Common myeloid progenitor, CD34-positive (primary cell): ENCODE data around the gene RASGEF1C.
"Not testable (repeated sequence)": the region's sequence is repeated elsewhere in the genome, so short reads cannot be mapped to it uniquely, and the experiment has no call there.

ENCODE experiments used
- CTCF ChIA-PET: fragments of 350-600 bp; sonication (Branson Sonifier 250); formaldehyde crosslinking; loops from one replicate; lab custom pipeline; 2021; ENCODE audit warnings: antibody characterized with exemption; lab: Charles Lee
- POLR2A ChIA-PET: fragments of 350-600 bp; sonication (Branson Sonifier 250); formaldehyde crosslinking; loops from one replicate; lab custom pipeline; 2021; ENCODE audit warnings: antibody characterized with exemption; lab: Charles Lee
- DNase-seq, 3 donors: peaks; one replicate each; pipeline versions ENCODE4 v3.0.0 to v3.0.0-alpha.2; 2013
- H3K27ac ChIP-seq, 2 experiments: 1 replicate in 1 of 2; 2 replicates in 1 of 2; pipeline ENCODE4 v1.7.0; 2013; ENCODE audit warnings: inconsistent platforms in 2 of 2, low read length in 2 of 2, mild to moderate bottlenecking in 2 of 2, low read depth in 1 of 2, moderate library complexity in 1 of 2; ENCODE audit not compliant: severe bottlenecking in 2 of 2, insufficient read depth in 1 of 2, poor library complexity in 1 of 2
- H3K27me3 ChIP-seq, 5 experiments: replicated peaks in 2 of 5; 1 replicate in 3 of 5; 2 replicates in 2 of 5; pipeline versions ENCODE4 v1.6.1 to v1.7.0; 2013; ENCODE audit warnings: low read length in 4 of 5, mild to moderate bottlenecking in 2 of 5, moderate library complexity in 2 of 5, inconsistent platforms in 1 of 5; ENCODE audit not compliant: insufficient read depth in 5 of 5, control insufficient read depth in 4 of 5
- H3K36me3 ChIP-seq, 4 experiments: 1 replicate in 2 of 4; 2 replicates in 2 of 4; pipeline versions ENCODE4 v1.6.1 to v1.7.0; 2013; ENCODE audit warnings: low read length in 3 of 4, control low read depth in 1 of 4, mild to moderate bottlenecking in 1 of 4; ENCODE audit not compliant: control insufficient read depth in 4 of 4, insufficient read depth in 4 of 4
- H3K4me1 ChIP-seq, 4 experiments: 1 replicate in 3 of 4; 2 replicates in 1 of 4; pipeline versions ENCODE4 v1.6.1 to v1.7.1; 2013; ENCODE audit warnings: low read length in 3 of 4, mild to moderate bottlenecking in 3 of 4, control low read depth in 1 of 4, inconsistent platforms in 1 of 4, moderate library complexity in 1 of 4; ENCODE audit not compliant: control insufficient read depth in 4 of 4, insufficient read depth in 4 of 4; ENCODE audit errors: control extremely low read depth in 1 of 4
- H3K4me3 ChIP-seq, 7 experiments: 1 replicate in 4 of 7; 2 replicates in 3 of 7; pipeline versions ENCODE4 v1.5.1 to v1.7.0; 2013; ENCODE audit warnings: mild to moderate bottlenecking in 7 of 7, low read length in 6 of 7, moderate library complexity in 6 of 7, inconsistent platforms in 2 of 7, low read depth in 2 of 7, control low read depth in 1 of 7; ENCODE audit not compliant: insufficient read depth in 4 of 7, control insufficient read depth in 1 of 7; ENCODE audit errors: extremely low read depth in 1 of 7
- H3K9me3 ChIP-seq, 5 experiments: 1 replicate in 4 of 5; 2 replicates in 1 of 5; pipeline versions ENCODE4 v1.6.1 to v1.7.1; 2013; ENCODE audit warnings: low read length in 4 of 5, mild to moderate bottlenecking in 2 of 5, inconsistent platforms in 1 of 5, low read depth in 1 of 5, moderate library complexity in 1 of 5; ENCODE audit not compliant: control insufficient read depth in 4 of 5, insufficient read depth in 2 of 5; ENCODE audit errors: control extremely low read depth in 1 of 5
- WGBS: methylation state at CpG from one replicate; pipeline ENCODE4 v1.1.5; 2013; ENCODE audit not compliant: insufficient coverage; 5-methylcytosine and 5-hydroxymethylcytosine counted together

The RASGEF1C gene

DNA sequence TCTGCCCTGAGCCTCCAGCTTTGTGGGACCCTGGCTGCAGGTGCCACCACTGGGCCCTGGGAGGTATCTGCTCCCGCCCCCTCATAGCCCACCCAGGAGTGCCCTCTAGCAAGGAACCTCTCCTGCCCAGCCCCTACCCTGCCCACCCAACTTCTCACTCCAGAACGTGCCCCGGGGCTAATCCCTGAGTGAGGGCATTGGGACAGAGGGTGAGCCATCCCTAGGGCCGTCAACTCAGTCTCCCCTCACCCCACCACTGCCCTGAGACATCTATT is 2.7 kb upstream of the RASGEF1C start:
- no peak for DNase-seq
- Histone ChIP-seq H3K36me3 (no peaks in the 10 kb centered on the region), H3K27me3 (peaks cover 0 to 20% (median 9%) of the 10 kb centered on the region in 5 experiments), H3K27ac (no peak overlapping the region), H3K9me3 (peaks cover 0 to 15% (median 3%) of the 10 kb centered on the region in 5 experiments), H3K4me3 (no peak overlapping the region), H3K4me1 (peaks cover 0 to 23% (median 11%) of the 10 kb centered on the region in 4 experiments)
- WGBS = no CpG with 5 or more reads among the region's 4 CpGs
- ChIA-PET CTCF (interaction anchor here (2.4 kb wide), 1 partner anchor 86 kb away, joined by 12 read pairs; no protein-coding TSS in a partner anchor), POLR2A (no interaction called here)

DNA sequence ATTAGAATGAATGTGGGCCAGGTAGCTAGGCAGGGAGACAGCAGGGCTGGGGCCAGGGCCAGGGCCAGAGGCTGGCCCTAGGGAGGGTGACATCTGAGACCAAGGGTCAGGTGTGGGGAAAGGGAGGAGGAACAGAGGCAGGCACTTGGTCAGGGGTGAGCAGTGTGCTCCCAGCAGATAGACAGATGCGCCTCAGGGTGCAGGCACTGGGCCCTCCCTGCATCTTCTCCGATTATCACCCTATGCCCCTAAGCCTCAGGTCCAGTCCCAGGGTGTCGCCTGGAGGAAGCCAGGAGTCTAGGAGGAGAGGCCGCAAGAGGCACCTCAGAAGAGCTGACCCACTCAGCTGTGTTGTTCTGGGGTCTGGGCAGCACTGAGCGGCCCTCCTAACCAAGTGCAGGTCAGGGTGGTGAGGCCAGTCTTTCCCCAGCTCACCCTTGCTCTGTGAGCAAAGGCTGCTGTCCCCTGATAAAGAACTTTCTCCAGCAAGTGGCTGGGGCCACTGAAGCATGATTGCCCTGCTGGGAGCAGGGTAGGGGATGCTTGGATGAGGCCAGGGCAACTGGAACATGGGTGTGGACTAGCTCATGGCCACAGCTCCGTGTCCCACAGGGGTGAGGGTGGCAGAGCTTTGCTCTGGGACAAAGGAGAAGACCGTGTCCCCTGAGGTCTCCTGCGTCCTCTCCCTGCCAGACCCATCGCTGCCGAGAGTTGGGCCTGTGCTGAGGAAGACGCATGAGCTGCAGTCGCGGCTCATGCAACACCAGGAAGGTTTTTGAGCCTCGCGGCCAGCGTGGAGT is 2.1 kb upstream of the RASGEF1C start:
- Histone ChIP-seq H3K36me3 (no peaks in the 10 kb centered on the region), H3K4me1 (peaks cover 0 to 23% (median 11%) of the 10 kb centered on the region in 4 experiments), H3K27ac (no peak overlapping the region), H3K27me3 (peaks cover 0 to 22% (median 9%) of the 10 kb centered on the region in 5 experiments), H3K4me3 (no peak overlapping the region), H3K9me3 (peaks cover 0 to 11% (median 3%) of the 10 kb centered on the region in 5 experiments)
- POLR2A ChIA-PET = no interaction called here
- CTCF ChIA-PET = interaction anchor here (1.2 to 2.4 kb wide), 2 partner anchors 18 to 85 kb away, joined by 3 to 12 read pairs; no protein-coding TSS in a partner anchor
- WGBS = 93% methylated on average over 16 of the region's 16 CpGs
- no peak for DNase-seq

DNA sequence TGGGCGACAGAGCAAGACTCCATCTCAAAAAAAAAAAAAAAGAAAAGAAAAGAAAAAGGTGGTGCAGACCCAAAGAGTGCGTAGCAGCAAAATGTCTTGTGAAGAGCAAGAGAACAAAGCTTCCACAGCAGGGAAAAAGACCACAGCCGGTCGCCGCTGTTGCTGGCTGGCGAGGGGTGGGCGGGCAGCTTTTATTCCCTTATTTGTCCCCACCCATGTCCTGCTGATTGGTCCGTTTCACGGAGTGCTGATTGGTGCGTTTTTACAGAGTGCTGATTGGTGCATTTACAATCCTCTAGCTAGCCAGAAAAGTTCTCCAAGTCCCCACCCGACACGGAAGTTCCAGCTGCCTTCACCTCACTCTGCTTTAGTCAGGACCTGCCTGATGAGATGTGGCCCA is 1.1 kb upstream of the RASGEF1C start:
- CTCF ChIA-PET = interaction anchor here (1.2 to 2.4 kb wide), 5 partner anchors 17 to 84 kb away, joined by 3 to 12 read pairs (median 5); no protein-coding TSS in a partner anchor
- peaks cover 0 to 23% (median 11%) of the 10 kb centered on the region in 4 experiments for H3K4me1 ChIP-seq
- peak in 2 of 3 donors; percentile 7 to 8 for DNase-seq
- H3K27ac ChIP-seq, H3K9me3 ChIP-seq, H3K36me3 ChIP-seq, H3K4me3 ChIP-seq, POLR2A ChIA-PET: not testable (repeated sequence)
- peaks cover 0 to 25% (median 11%) of the 10 kb centered on the region in 5 experiments for H3K27me3 ChIP-seq
- 96% methylated on average over 11 of the region's 12 CpGs for WGBS

DNA sequence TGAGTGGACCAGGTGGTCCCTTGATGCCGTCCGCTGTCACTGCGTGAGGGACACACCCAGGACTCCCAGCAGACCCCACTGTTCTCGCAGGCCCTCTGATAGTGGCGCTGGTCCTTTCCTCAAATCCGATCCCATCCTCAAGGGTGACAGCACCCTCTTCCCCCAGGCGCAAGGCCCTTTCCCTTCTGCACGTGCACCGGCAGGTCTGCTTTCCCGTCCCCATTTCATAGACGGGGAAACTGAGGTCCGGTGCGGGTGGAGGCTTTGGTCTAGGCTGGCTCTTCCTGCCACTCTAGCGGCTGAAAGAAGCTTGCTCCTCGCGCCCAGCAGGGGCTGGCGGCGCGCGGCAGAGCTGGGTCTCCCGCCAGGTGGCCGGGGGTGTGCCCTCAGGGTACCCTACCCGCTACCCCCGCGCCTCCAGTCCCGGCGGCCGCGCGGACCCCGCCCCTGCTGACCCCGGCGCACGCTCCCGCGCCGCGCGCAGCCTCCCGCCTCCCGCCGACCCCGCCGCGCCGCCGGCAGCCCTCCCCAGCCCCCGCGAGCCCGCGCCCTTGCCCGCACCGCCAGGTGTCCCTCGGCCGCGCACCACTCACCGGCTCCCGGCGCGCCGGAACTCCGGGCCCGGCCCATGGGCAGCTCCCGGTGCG is 453 bp downstream of the RASGEF1C start:
- no peaks in the 10 kb centered on the region for H3K9me3 ChIP-seq
- H3K4me1 ChIP-seq = peaks cover 0 to 23% (median 11%) of the 10 kb centered on the region in 4 experiments
- H3K27ac ChIP-seq = no peak overlapping the region
- CTCF ChIA-PET = interaction anchor here (0.7 to 2.4 kb wide), 6 partner anchors 32 to 83 kb away, joined by 3 to 7 read pairs (median 5); no protein-coding TSS in a partner anchor
- 3% methylated on average over 60 of the region's 65 CpGs for WGBS
- POLR2A ChIA-PET = interaction anchor here (0.6 kb wide), 1 partner anchor 784 kb away, joined by 3 read pairs; no protein-coding TSS in a partner anchor
- no peaks in the 10 kb centered on the region for H3K36me3 ChIP-seq
- peak overlapping the region in 6 of 7 experiments; percentile 26 to 69 (median 51) for H3K4me3 ChIP-seq
- peaks cover 0 to 26% (median 11%) of the 10 kb centered on the region in 5 experiments for H3K27me3 ChIP-seq
- DNase-seq = peak in 2 of 3 donors; percentile 40 to 55

DNA sequence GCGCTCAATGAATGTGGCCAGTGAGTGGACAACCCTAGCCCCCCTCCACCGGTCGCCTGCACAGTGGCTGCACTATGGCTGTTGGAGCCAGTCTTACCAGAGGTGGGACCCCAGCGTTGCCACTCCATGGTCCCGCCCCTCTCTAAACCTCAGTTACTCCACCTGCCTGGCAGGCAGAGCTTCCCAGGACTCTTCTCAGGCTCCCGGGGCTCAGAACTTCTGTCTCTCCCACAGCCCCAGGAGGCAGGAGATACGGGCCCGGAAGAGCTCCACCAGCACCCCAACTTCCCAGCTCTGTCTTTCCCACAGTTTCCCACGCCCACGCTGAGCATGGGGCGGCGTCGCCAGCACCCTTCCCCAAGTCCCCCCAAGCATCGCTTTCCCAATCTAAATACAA is 975 bp downstream of the RASGEF1C start:
- H3K9me3 ChIP-seq = no peaks in the 10 kb centered on the region
- ChIA-PET POLR2A (no interaction called here), CTCF (interaction anchor here (0.7 to 2.4 kb wide), 6 partner anchors 33 to 83 kb away, joined by 3 to 7 read pairs (median 5); no protein-coding TSS in a partner anchor)
- H3K27me3 ChIP-seq = peaks cover 0 to 26% (median 11%) of the 10 kb centered on the region in 5 experiments
- WGBS = 46% methylated on average over 10 of the region's 14 CpGs
- H3K4me1 ChIP-seq = peaks cover 0 to 21% (median 11%) of the 10 kb centered on the region in 4 experiments
- no peaks in the 10 kb centered on the region for H3K36me3 ChIP-seq
- peak overlapping the region in 3 of 7 experiments; percentile 50 to 69 (median 57) for H3K4me3 ChIP-seq
- H3K27ac ChIP-seq = no peak overlapping the region
- DNase-seq = no peak

DNA sequence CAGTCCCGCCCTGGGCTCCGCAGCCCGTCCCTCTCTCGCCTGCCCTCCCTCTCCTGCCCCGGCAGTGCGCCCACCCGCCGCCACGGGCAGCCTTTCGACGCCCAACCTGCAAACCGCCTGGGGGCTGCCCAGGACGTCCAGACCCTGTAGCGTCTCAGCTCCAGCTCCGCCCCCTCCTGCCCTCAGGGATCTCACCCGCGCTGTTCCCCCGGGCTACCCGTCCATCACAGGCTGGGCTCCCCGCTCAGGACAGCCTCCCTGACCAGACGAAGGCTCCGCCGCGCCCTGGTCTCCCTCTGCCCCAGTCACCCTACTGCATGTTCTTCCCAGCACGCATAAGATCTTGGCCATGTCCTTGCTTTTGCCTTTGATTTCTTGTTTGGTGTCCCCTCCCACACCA is 1.4 kb downstream of the RASGEF1C start:
- CTCF ChIA-PET = interaction anchor here (0.7 to 2.1 kb wide), 4 partner anchors 74 to 80 kb away, joined by 3 to 7 read pairs (median 3); no protein-coding TSS in a partner anchor
- no peaks in the 10 kb centered on the region for H3K9me3 ChIP-seq
- peaks cover 0 to 17% (median 8%) of the 10 kb centered on the region in 4 experiments for H3K4me1 ChIP-seq
- POLR2A ChIA-PET = no interaction called here
- no peaks in the 10 kb centered on the region for H3K36me3 ChIP-seq
- H3K4me3 ChIP-seq = no peak overlapping the region
- WGBS = 61% methylated on average over 24 of the region's 25 CpGs
- H3K27me3 ChIP-seq = peaks cover 0 to 26% (median 11%) of the 10 kb centered on the region in 5 experiments
- no peak for DNase-seq
- no peak overlapping the region for H3K27ac ChIP-seq
